Upper lobe of left lung (tissue), 6 donors: Measurements from ENCODE around the gene SDK2. TPM values are rescaled to one million over a fixed set of nuclear protein-coding genes. Genes with fewer than 3 reads are reported as not detected.

Experiments
- ATAC-seq, 2 donors: fragments of 200-7000 bp; cut with Tn5 transposase; one replicate each; pipeline ENCODE4 v1.9.1; 2022; ENCODE audit warnings: mild to moderate bottlenecking in 2 of 2, moderate library complexity in 2 of 2; ENCODE audit not compliant: low FRiP score in 2 of 2
- DNase-seq, 2 donors: peaks; one replicate each; pipeline ENCODE4 v3.0.0-alpha.2; 2019 to 2020
- H3K27ac ChIP-seq, 4 donors: fragments of 200-600 bp; sonication (generic); one replicate each; pipeline ENCODE4 v1.5.1; 2016 to 2019
- H3K27me3 ChIP-seq, 4 donors: fragments of 200-600 bp; sonication (generic); one replicate each; pipeline ENCODE4 v1.5.1; 2017 to 2019
- H3K36me3 ChIP-seq, 4 donors: fragments of 200-600 bp; sonication (generic); one replicate each; pipeline ENCODE4 v1.5.1; 2016 to 2019
- H3K4me1 ChIP-seq, 4 donors: fragments of 200-600 bp; sonication (generic); one replicate each; pipeline ENCODE4 v1.5.1; 2018 to 2019
- H3K4me3 ChIP-seq, 4 donors: fragments of 200-600 bp; sonication (generic); one replicate each; pipeline ENCODE4 v1.5.1; 2017 to 2019; ENCODE audit warnings: mild to moderate bottlenecking in 2 of 4, moderate library complexity in 1 of 4
- H3K9me3 ChIP-seq, 4 donors: fragments of 200-600 bp; sonication (generic); one replicate each; pipeline ENCODE4 v1.5.1; 2018 to 2019
- CTCF ChIP-seq, 6 experiments: fragments of 450-650 bp in 4 of 6; fragments of 200-600 bp in 2 of 6; sonication (generic) in 2 of 6; IDR thresholded peaks; one replicate each; pipeline ENCODE4 v1.5.1; 2016 to 2019; ENCODE audit warnings: antibody characterized with exemption in 6 of 6
- EP300 ChIP-seq, 4 donors: sonication (generic); formaldehyde crosslinking; IDR thresholded peaks; one replicate each; pipeline ENCODE4 v1.5.1; 2017; ENCODE audit warnings: antibody characterized with exemption in 4 of 4, control low read depth in 2 of 4
- POLR2A ChIP-seq, 4 donors: fragments of 450-650 bp; IDR thresholded peaks; one replicate each; pipeline ENCODE4 v1.5.1; 2016 to 2017; ENCODE audit warnings: antibody characterized with exemption in 4 of 4, mild to moderate bottlenecking in 2 of 4
- POLR2AphosphoS5 ChIP-seq, 2 donors: sonication (generic); formaldehyde crosslinking; IDR thresholded peaks; one replicate each; pipeline ENCODE4 v1.5.1; 2017; ENCODE audit warnings: antibody characterized with exemption in 2 of 2
- WGBS, 2 donors: methylation state at CpG; one replicate each; pipeline ENCODE4 v1.1.5; 2017 to 2018; 5-methylcytosine and 5-hydroxymethylcytosine counted together
- total RNA-seq, 6 donors: library from RNA; depleted of rRNA in 4 of 6; stranded (reverse); fragments of >200 nt in 4 of 6; gene quantifications; one replicate each; pipeline versions ENCODE4 v1.1.0 to v1.2.1, GENCODE V29; 2016 to 2021
- donor health status: DM: no; HTN: no; CAD: no; lungs with moderate emphysema.
- donor health status: DM: no; HTN: yes; CAD: no; lungs with severe emphysema.

Gene SDK2
- total RNA-seq, 6 donors from 2014 or later, result 1.2 to 7.3 (median 2.9) TPM

DNA sequence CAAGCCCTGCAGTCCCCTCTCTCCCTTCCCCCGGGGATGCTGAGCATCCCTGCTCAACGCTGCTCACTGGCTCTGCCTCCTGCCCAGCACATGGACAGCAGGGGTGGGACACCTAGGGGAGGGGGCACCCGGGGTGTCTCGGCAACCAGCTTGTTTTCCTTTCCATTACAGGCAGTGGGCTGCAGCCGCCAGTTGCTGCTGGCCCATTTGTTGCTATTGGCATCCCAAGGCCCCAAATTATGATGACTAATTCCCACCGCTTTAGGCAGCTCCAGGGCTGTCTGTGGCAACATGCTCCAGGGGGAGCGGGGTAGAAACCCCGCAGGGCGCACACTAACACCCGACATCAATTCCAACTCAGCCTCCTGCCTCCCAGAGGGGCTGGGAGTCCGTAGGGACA lies 4.9 kb downstream of the SDK2 start:
- 20 to 66% methylated on average over 1 to 11 of the region's 11 CpGs for WGBS, 2 donors
- H3K4me1 ChIP-seq, result peaks cover 12 to 30% (median 20%) of the 10 kb centered on the region in 4 donors
- TF ChIP-seq EP300 (IDR thresholded peaks at IDR 0.05) (no peak), POLR2A (IDR thresholded peaks at IDR 0.05) (no peak), POLR2AphosphoS5 (IDR thresholded peaks at IDR 0.05) (no peak), CTCF (IDR thresholded peaks at IDR 0.05) (no peak)
- peaks cover 0 to 27% (median 15%) of the 10 kb centered on the region in 4 donors for H3K27me3 ChIP-seq
- ATAC-seq (no peak), DNase-seq (no peak)
- no peak overlapping the region for H3K27ac ChIP-seq
- H3K9me3 ChIP-seq, result no peaks in the 10 kb centered on the region
- no peak overlapping the region for H3K4me3 ChIP-seq
- H3K36me3 ChIP-seq, result no peaks in the 10 kb centered on the region

GRCh38 chr17:73638556-73638955 lies 5.7 kb downstream of the SDK2 start:
- Histone ChIP-seq H3K27me3 (peaks cover 0 to 19% (median 10%) of the 10 kb centered on the region in 4 donors), H3K9me3 (no peaks in the 10 kb centered on the region), H3K4me3 (no peak overlapping the region), H3K27ac (no peak overlapping the region), H3K4me1 (peaks cover 6 to 22% (median 12%) of the 10 kb centered on the region in 4 donors), H3K36me3 (no peaks in the 10 kb centered on the region)
- DNase-seq (no peak), ATAC-seq (no peak)
- TF ChIP-seq EP300 (IDR thresholded peaks at IDR 0.05) (no peak), POLR2A (IDR thresholded peaks at IDR 0.05) (no peak), CTCF (IDR thresholded peaks at IDR 0.05) (no peak), POLR2AphosphoS5 (IDR thresholded peaks at IDR 0.05) (no peak)
- 95 to 98% methylated on average over 3 of the region's 3 CpGs for WGBS, 2 donors

DNA sequence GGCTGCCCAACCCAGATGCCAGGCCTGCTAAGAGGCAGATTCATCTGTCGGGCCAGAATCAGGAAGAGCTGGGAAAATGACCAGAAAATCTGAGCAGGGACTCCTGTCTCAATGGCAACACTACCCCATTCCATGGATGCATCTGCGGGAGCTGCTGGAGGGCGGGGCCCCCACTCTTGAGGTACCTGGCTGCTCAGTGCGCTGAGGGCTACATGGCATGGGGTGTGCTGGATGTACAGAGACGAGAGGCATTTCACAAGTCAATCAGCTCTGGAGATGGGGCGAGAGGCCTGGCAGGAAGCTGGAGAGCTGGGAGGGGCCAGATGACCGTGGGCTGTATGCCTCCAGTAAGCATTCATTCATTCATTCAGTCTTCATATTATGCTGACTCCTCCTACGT lies 6.4 kb downstream of the SDK2 start:
- H3K27me3 ChIP-seq, result peaks cover 0 to 13% (median 4%) of the 10 kb centered on the region in 4 donors
- ATAC-seq (no peak), DNase-seq (no peak)
- 72 to 82% methylated on average over 3 to 8 of the region's 8 CpGs for WGBS, 2 donors
- peaks cover 0 to 15% (median 6%) of the 10 kb centered on the region in 4 donors for H3K4me1 ChIP-seq
- H3K9me3 ChIP-seq, result no peaks in the 10 kb centered on the region
- H3K4me3 ChIP-seq, result no peak overlapping the region
- H3K36me3 ChIP-seq, result no peaks in the 10 kb centered on the region
- no peak overlapping the region for H3K27ac ChIP-seq
- TF ChIP-seq CTCF (IDR thresholded peaks at IDR 0.05) (no peak), EP300 (IDR thresholded peaks at IDR 0.05) (no peak), POLR2AphosphoS5 (IDR thresholded peaks at IDR 0.05) (no peak), POLR2A (IDR thresholded peaks at IDR 0.05) (no peak)

- no peak for ATAC-seq
- no peaks in the 10 kb centered on the region for H3K9me3 ChIP-seq
- no peaks in the 10 kb centered on the region for H3K27me3 ChIP-seq
- DNase-seq, result no peak
- H3K4me1 ChIP-seq, result peaks cover 0 to 6% (median 2%) of the 10 kb centered on the region in 4 donors
- no peak overlapping the region for H3K27ac ChIP-seq
- 85 to 94% methylated on average over 12 of the region's 12 CpGs for WGBS, 2 donors
- TF ChIP-seq POLR2A (IDR thresholded peaks at IDR 0.05) (no peak), CTCF (IDR thresholded peaks at IDR 0.05) (no peak), POLR2AphosphoS5 (IDR thresholded peaks at IDR 0.05) (no peak), EP300 (IDR thresholded peaks at IDR 0.05) (no peak)
- H3K4me3 ChIP-seq, result no peak overlapping the region
- H3K36me3 ChIP-seq, result no peaks in the 10 kb centered on the region
Measured at GRCh38 chr17:73635101-73635817, 9.0 kb downstream of the SDK2 start.

DNA sequence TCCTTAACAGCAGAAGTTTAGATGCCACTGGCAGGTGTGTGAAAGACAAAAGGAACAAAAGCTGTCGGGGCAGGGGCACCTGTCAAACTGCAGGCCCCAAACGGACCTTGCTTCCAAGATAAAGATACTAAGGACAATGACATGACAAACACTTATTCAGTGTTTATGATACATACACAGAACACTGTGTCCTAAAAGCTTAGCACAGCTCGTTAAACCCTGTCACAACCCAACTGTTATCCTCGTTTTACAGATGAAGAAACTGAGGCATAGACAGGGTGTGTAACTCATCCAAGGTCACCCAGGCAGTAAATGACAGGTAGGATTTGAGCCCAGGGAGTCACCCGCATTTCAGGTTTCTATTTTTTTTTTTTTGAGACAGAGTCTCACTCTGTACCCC lies 9.6 kb downstream of the SDK2 start:
- no peak for ATAC-seq
- Histone ChIP-seq H3K27me3 (no peaks in the 10 kb centered on the region), H3K27ac (no peak overlapping the region), H3K4me1 (no peaks in the 10 kb centered on the region), H3K9me3 (no peaks in the 10 kb centered on the region), H3K36me3 (no peaks in the 10 kb centered on the region), H3K4me3 (no peak overlapping the region)
- no peak for DNase-seq
- TF ChIP-seq POLR2AphosphoS5 (IDR thresholded peaks at IDR 0.05), result no peak
- TF ChIP-seq EP300 (IDR thresholded peaks at IDR 0.05), result no peak
- no peak for TF ChIP-seq CTCF (IDR thresholded peaks at IDR 0.05)
- TF ChIP-seq POLR2A (IDR thresholded peaks at IDR 0.05), result no peak
- WGBS, 2 donors, result 79 to 82% methylated on average over 5 of the region's 5 CpGs
